Gastroesophageal sphincter (tissue), 3 donors: ENCODE measurements around the gene ANKS1A.

Experiments used
- CTCF ChIP-seq, 4 experiments: fragments of 200-600 bp in 2 of 4; fragments of 450-650 bp in 2 of 4; sonication (generic) in 1 of 4; IDR thresholded peaks; one replicate each; pipeline ENCODE4 v1.5.1; 2017 to 2019; ENCODE audit warnings: antibody characterized with exemption in 4 of 4, mild to moderate bottlenecking in 2 of 4, moderate library complexity in 2 of 4
- EP300 ChIP-seq: sonication (generic); formaldehyde crosslinking; IDR thresholded peaks from one replicate; pipeline ENCODE4 v1.6.1; 2017; ENCODE audit warnings: antibody characterized with exemption, mild to moderate bottlenecking
- POLR2AphosphoS5 ChIP-seq: sonication (generic); formaldehyde crosslinking; IDR thresholded peaks from one replicate; pipeline ENCODE4 v1.6.1; 2017; ENCODE audit warnings: antibody characterized with exemption

- TF ChIP-seq CTCF (IDR thresholded peaks at IDR 0.05) (no peak), EP300 (no peak), POLR2AphosphoS5 (no peak)
These were observed 183.6 kb downstream of the ANKS1A start for GRCh38 chr6:35072698-35073055.
